Hepatocyte (in vitro differentiated cells): ENCODE measurements around the gene MTX1.

Experiments used
- EZH2 ChIP-seq: fragments of 200-600 bp; sonication (generic); IDR thresholded peaks from 2 replicates; pipeline ENCODE4 v1.6.1; 2016; ENCODE audit warnings: antibody characterized with exemption, mild to moderate bottlenecking, borderline replicate concordance
- TF ChIP-seq, protein P1 (sequence below): fragments of 200-600 bp; sonication (generic); IDR thresholded peaks from 2 replicates; pipeline ENCODE4 v1.5.1; 2016; ENCODE audit warnings: antibody characterized with exemption, mild to moderate bottlenecking; ENCODE audit not compliant: poor library complexity

DNA sequence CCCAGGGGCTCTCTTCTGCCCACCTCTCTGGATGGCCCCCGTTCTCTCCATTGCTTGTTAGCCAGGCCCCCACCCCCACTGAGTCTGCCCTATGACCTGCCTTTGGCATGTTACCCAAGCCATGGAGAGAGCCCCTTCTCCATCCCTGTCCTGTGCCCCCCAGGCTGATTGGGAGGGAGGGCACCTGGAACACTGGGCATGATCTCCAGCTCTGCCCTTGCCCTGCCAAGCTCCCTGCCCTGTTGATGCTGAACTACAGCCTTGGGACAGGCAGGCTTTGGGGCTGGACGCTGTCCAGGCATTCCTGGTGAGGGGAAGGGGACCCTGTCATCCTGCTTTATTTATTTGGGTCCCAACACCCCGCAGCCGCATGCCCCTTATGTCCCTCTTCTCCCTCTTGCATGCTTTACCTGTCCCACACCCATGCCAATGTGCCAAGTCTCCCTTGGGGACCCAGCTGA, 24.1 kb upstream of the MTX1 start:
- TF ChIP-seq, protein P1, sequence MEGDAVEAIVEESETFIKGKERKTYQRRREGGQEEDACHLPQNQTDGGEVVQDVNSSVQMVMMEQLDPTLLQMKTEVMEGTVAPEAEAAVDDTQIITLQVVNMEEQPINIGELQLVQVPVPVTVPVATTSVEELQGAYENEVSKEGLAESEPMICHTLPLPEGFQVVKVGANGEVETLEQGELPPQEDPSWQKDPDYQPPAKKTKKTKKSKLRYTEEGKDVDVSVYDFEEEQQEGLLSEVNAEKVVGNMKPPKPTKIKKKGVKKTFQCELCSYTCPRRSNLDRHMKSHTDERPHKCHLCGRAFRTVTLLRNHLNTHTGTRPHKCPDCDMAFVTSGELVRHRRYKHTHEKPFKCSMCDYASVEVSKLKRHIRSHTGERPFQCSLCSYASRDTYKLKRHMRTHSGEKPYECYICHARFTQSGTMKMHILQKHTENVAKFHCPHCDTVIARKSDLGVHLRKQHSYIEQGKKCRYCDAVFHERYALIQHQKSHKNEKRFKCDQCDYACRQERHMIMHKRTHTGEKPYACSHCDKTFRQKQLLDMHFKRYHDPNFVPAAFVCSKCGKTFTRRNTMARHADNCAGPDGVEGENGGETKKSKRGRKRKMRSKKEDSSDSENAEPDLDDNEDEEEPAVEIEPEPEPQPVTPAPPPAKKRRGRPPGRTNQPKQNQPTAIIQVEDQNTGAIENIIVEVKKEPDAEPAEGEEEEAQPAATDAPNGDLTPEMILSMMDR = no peak
- no peak for TF ChIP-seq EZH2
